Epithelial cell of esophagus (primary cell): Measurements from ENCODE around the gene FGF14.

Experiments used
- DNase-seq: peaks from one replicate; pipeline ENCODE4 v3.0.0; 2010; ENCODE audit warnings: low read depth
- H3K4me3 ChIP-seq: 2 replicates; pipeline ENCODE4 v1.5.1; 2011; ENCODE audit warnings: mild to moderate bottlenecking, low read length, control low read depth
- CTCF ChIP-seq: IDR thresholded peaks from 2 replicates; pipeline ENCODE4 v1.5.1; 2011; ENCODE audit warnings: low read depth, mild to moderate bottlenecking, low read length, control low read depth, inconsistent platforms; ENCODE audit not compliant: insufficient read depth; ENCODE audit errors: missing control alignments

Gene FGF14

GRCh38 chr13:101726681-101727080 lies 675.2 kb downstream of the FGF14 start:
- no peak overlapping the region for H3K4me3 ChIP-seq
- no peak for TF ChIP-seq CTCF
- no peak for DNase-seq

GRCh38 chr13:101718496-101718895 lies 683.4 kb downstream of the FGF14 start:
- DNase-seq, result no peak
- no peak overlapping the region for H3K4me3 ChIP-seq

GRCh38 chr13:101717353-101717752 lies 684.5 kb downstream of the FGF14 start:
- DNase-seq, result no peak
- no peak for TF ChIP-seq CTCF

More at GRCh38 chr13:101718496-101718895, 683.4 kb downstream of the FGF14 start:
- no peak for TF ChIP-seq CTCF

GRCh38 chr13:101714195-101714594 lies 687.7 kb downstream of the FGF14 start:
- no peak for DNase-seq
- no peak overlapping the region for H3K4me3 ChIP-seq
- no peak for TF ChIP-seq CTCF

More at GRCh38 chr13:101717353-101717752, 684.5 kb downstream of the FGF14 start:
- H3K4me3 ChIP-seq, result no peak overlapping the region

GRCh38 chr13:101712026-101712348 lies 689.9 kb downstream of the FGF14 start:
- TF ChIP-seq CTCF, result no peak
- no peak overlapping the region for H3K4me3 ChIP-seq
- DNase-seq, result no peak

- no peak for TF ChIP-seq CTCF
- no peak overlapping the region for H3K4me3 ChIP-seq
- DNase-seq, result no peak
Measured at GRCh38 chr13:101711307-101712025, 690.4 kb downstream of the FGF14 start.

GRCh38 chr13:101709952-101710351 lies 691.9 kb downstream of the FGF14 start:
- no peak for DNase-seq
- TF ChIP-seq CTCF, result no peak
- no peak overlapping the region for H3K4me3 ChIP-seq
